Measurements from ENCODE around the gene AKNA. TPM values are rescaled to one million over a fixed set of nuclear protein-coding genes. Genes with fewer than 3 reads are reported as not detected.

Gene AKNA
- total RNA-seq, 1 experiment from 2014 or later, result 14.4 TPM

- no peaks in the 10 kb centered on the region for H3K36me3 ChIP-seq (ENCODE audit: low read depth)
- TF ChIP-seq, protein P1, sequence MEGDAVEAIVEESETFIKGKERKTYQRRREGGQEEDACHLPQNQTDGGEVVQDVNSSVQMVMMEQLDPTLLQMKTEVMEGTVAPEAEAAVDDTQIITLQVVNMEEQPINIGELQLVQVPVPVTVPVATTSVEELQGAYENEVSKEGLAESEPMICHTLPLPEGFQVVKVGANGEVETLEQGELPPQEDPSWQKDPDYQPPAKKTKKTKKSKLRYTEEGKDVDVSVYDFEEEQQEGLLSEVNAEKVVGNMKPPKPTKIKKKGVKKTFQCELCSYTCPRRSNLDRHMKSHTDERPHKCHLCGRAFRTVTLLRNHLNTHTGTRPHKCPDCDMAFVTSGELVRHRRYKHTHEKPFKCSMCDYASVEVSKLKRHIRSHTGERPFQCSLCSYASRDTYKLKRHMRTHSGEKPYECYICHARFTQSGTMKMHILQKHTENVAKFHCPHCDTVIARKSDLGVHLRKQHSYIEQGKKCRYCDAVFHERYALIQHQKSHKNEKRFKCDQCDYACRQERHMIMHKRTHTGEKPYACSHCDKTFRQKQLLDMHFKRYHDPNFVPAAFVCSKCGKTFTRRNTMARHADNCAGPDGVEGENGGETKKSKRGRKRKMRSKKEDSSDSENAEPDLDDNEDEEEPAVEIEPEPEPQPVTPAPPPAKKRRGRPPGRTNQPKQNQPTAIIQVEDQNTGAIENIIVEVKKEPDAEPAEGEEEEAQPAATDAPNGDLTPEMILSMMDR (conservative IDR thresholded peaks at IDR 0.05), result no peak
- no peak for TF ChIP-seq EZH2 (IDR thresholded peaks at IDR 0.05; ENCODE audit: low read depth)
- H3K27me3 ChIP-seq (ENCODE audit: insufficient read depth, low read depth), result no peaks in the 10 kb centered on the region
- ChIA-PET POLR2A (ENCODE audit: unreplicated experiment) (no interaction called here), CTCF (interaction anchor here (0.6 to 0.7 kb wide), 2 partner anchors 247 to 716 kb away, joined by 4 read pairs; no protein-coding TSS in a partner anchor)
- H3F3A ChIP-seq (ENCODE audit: insufficient read depth, low read depth), result peaks cover 18% of the 10 kb centered on the region; the same call in 1 of the 2 replicates
- 0 out of 2 replicates have a peak, but pooled peaks cover 4% of the 10 kb centered on the region for H4K20me1 ChIP-seq (ENCODE audit: insufficient read depth)
- intact Hi-C loops (cut with micrococcal nuclease; ENCODE audit: unreplicated experiment), result loop anchor here (5.0 kb wide), 1 partner anchor 48 kb away; no protein-coding TSS in a partner anchor
- no peak overlapping the region for H2AFZ ChIP-seq
- no peaks in the 10 kb centered on the region for H3K9me3 ChIP-seq (ENCODE audit: insufficient read depth, low read depth)
- no peaks in the 10 kb centered on the region for H3K79me2 ChIP-seq (ENCODE audit: low read depth)
- BruUV-seq (replicated peaks), result no TSS peak
- H3K4me3 ChIP-seq, result no peak overlapping the region
- no peak overlapping the region for H3K4me2 ChIP-seq
- DNase-seq, result no peak
- H3K4me1 ChIP-seq (replicated peaks; ENCODE audit: insufficient read depth), result peaks cover 18% of the 10 kb centered on the region
- H3K9me2 ChIP-seq (ENCODE audit: insufficient read depth), result no peaks in the 10 kb centered on the region
- no peak overlapping the region for H3K27ac ChIP-seq
These were observed 8.0 kb upstream of the AKNA start for GRCh38 chr9:114395768-114396167.

- Histone ChIP-seq H3K79me2 (ENCODE audit: low read depth) (no peaks in the 10 kb centered on the region), H3K4me2 (no peak overlapping the region), H3K9me3 (ENCODE audit: insufficient read depth, low read depth) (no peaks in the 10 kb centered on the region), H3K27ac (no peak overlapping the region), H3K36me3 (ENCODE audit: low read depth) (no peaks in the 10 kb centered on the region), H3K4me1 (replicated peaks; ENCODE audit: insufficient read depth) (peaks cover 18% of the 10 kb centered on the region), H3K27me3 (ENCODE audit: insufficient read depth, low read depth) (no peaks in the 10 kb centered on the region), H4K20me1 (ENCODE audit: insufficient read depth) (0 out of 2 replicates have a peak, but pooled peaks cover 4% of the 10 kb centered on the region), H3K9me2 (ENCODE audit: insufficient read depth) (no peaks in the 10 kb centered on the region), H3F3A (ENCODE audit: insufficient read depth, low read depth) (peaks cover 18% of the 10 kb centered on the region; the same call in 1 of the 2 replicates), H2AFZ (no peak overlapping the region), H3K4me3 (no peak overlapping the region)
- no peak for TF ChIP-seq EZH2 (IDR thresholded peaks at IDR 0.05; ENCODE audit: low read depth)
- TF ChIP-seq, protein P1 (conservative IDR thresholded peaks at IDR 0.05), result no peak
- BruUV-seq (replicated peaks), result no TSS peak
- ChIA-PET POLR2A (ENCODE audit: unreplicated experiment) (interaction anchor here (0.6 kb wide), 2 partner anchors 10 to 1566 kb away, joined by 3 to 4 read pairs; no protein-coding TSS in a partner anchor), CTCF (no interaction called here)
- intact Hi-C loops (cut with micrococcal nuclease; ENCODE audit: unreplicated experiment), result loop anchor here (5.0 kb wide), 1 partner anchor 48 kb away; no protein-coding TSS in a partner anchor
- no peak for DNase-seq
These were observed 7.5 kb upstream of the AKNA start for GRCh38 chr9:114395334-114395617.

- POLR2A ChIA-PET (ENCODE audit: unreplicated experiment), result interaction anchor here (0.6 kb wide), 2 partner anchors 9 to 1565 kb away, joined by 3 to 4 read pairs; no protein-coding TSS in a partner anchor
- H3K27ac ChIP-seq, result no peak overlapping the region
- BruUV-seq (replicated peaks), result no TSS peak
- no peaks in the 10 kb centered on the region for H3K79me2 ChIP-seq (ENCODE audit: low read depth)
- no peak overlapping the region for H3K4me3 ChIP-seq
- peaks cover 18% of the 10 kb centered on the region for H3K4me1 ChIP-seq (replicated peaks; ENCODE audit: insufficient read depth)
- H2AFZ ChIP-seq, result no peak overlapping the region
- peaks cover 18% of the 10 kb centered on the region; the same call in 1 of the 2 replicates for H3F3A ChIP-seq (ENCODE audit: insufficient read depth, low read depth)
- CTCF ChIA-PET, result no interaction called here
- intact Hi-C loops (cut with micrococcal nuclease; ENCODE audit: unreplicated experiment), result loop anchor here (5.0 kb wide), 1 partner anchor 47 kb away; no protein-coding TSS in a partner anchor
- H4K20me1 ChIP-seq (ENCODE audit: insufficient read depth), result 0 out of 2 replicates have a peak, but pooled peaks cover 4% of the 10 kb centered on the region
- H3K4me2 ChIP-seq, result no peak overlapping the region
- H3K36me3 ChIP-seq (ENCODE audit: low read depth), result no peaks in the 10 kb centered on the region
- H3K27me3 ChIP-seq (ENCODE audit: insufficient read depth, low read depth), result no peaks in the 10 kb centered on the region
- no peak for DNase-seq
- no peaks in the 10 kb centered on the region for H3K9me2 ChIP-seq (ENCODE audit: insufficient read depth)
- TF ChIP-seq, protein P1 (conservative IDR thresholded peaks at IDR 0.05), result no peak
- no peak for TF ChIP-seq EZH2 (IDR thresholded peaks at IDR 0.05; ENCODE audit: low read depth)
- H3K9me3 ChIP-seq (ENCODE audit: insufficient read depth, low read depth), result no peaks in the 10 kb centered on the region
These were observed 6.9 kb upstream of the AKNA start for GRCh38 chr9:114394523-114395333.

All from PC-9 (cell line).